GM15510 (cell line): ENCODE data around the gene HOPX.

Experiments used
- POLR2A ChIP-seq: IDR thresholded peaks from 3 replicates; pipeline ENCODE4 v1.6.1; 2011; ENCODE audit warnings: borderline replicate concordance; ENCODE audit not compliant: insufficient read length; ENCODE audit errors: extremely low read depth

The HOPX gene

GRCh38 chr4:56696056-56696455 is 15.0 kb upstream of the HOPX start:
- no peak for TF ChIP-seq POLR2A

GRCh38 chr4:56692576-56692975 is 11.5 kb upstream of the HOPX start:
- TF ChIP-seq POLR2A: no peak

- no peak for TF ChIP-seq POLR2A
Observed at GRCh38 chr4:56691425-56691824, 10.3 kb upstream of the HOPX start.

- no peak for TF ChIP-seq POLR2A
Observed at GRCh38 chr4:56690393-56690792, 9.3 kb upstream of the HOPX start.

GRCh38 chr4:56689201-56689969 is 8.3 kb upstream of the HOPX start:
- TF ChIP-seq POLR2A: no peak

- no peak for TF ChIP-seq POLR2A
Observed at GRCh38 chr4:56688094-56688647, 7.1 kb upstream of the HOPX start.

- no peak for TF ChIP-seq POLR2A
Observed at GRCh38 chr4:56686537-56687231, 5.6 kb upstream of the HOPX start.

GRCh38 chr4:56684320-56685050 is 3.4 kb upstream of the HOPX start:
- TF ChIP-seq POLR2A: no peak

GRCh38 chr4:56683455-56683854 is 2.4 kb upstream of the HOPX start:
- TF ChIP-seq POLR2A: no peak

GRCh38 chr4:56681853-56682525 is 893 bp upstream of the HOPX start:
- TF ChIP-seq POLR2A: no peak

GRCh38 chr4:56680266-56680665 is 830 bp downstream of the HOPX start:
- no peak for TF ChIP-seq POLR2A

GRCh38 chr4:56677711-56678110 is 3.4 kb downstream of the HOPX start:
- TF ChIP-seq POLR2A: no peak

GRCh38 chr4:56674984-56675383 is 6.1 kb downstream of the HOPX start:
- TF ChIP-seq POLR2A: no peak

GRCh38 chr4:56671860-56672259 is 9.2 kb downstream of the HOPX start:
- no peak for TF ChIP-seq POLR2A

GRCh38 chr4:56671373-56671772 is 9.7 kb downstream of the HOPX start:
- TF ChIP-seq POLR2A: no peak

- no peak for TF ChIP-seq POLR2A
Observed at GRCh38 chr4:56668267-56668666, 12.8 kb downstream of the HOPX start.

GRCh38 chr4:56666279-56666678 is 14.8 kb downstream of the HOPX start:
- no peak for TF ChIP-seq POLR2A
